Motor neuron (in vitro differentiated cells): ENCODE measurements around the gene PAQR9. TPM values are rescaled to one million over a fixed set of nuclear protein-coding genes. Genes with fewer than 3 reads are reported as not detected.

Experiments
- ATAC-seq, 8 experiments: fragments of 200-7000 bp; cut with Tn5 transposase; replicated peaks in 6 of 8; 2 replicates each; pipeline ENCODE4 v1.8.0; 2021; ENCODE audit warnings: mild to moderate bottlenecking in 8 of 8, moderate library complexity in 8 of 8
- H3K27ac ChIP-seq, 2 donors: fragments of 250-450 bp; sonication (Bioruptor Pico); 2 replicates each; pipeline ENCODE4 v1.9.0; 2021; ENCODE audit warnings: antibody characterized with exemption in 2 of 2, mild to moderate bottlenecking in 2 of 2, moderate library complexity in 1 of 2
- H3K4me1 ChIP-seq, 2 donors: fragments of 250-450 bp; sonication (Bioruptor Pico); replicated peaks in 1 of 2; 2 replicates each; pipeline ENCODE4 v1.6.1; 2021; ENCODE audit warnings: antibody characterized with exemption in 2 of 2, mild to moderate bottlenecking in 2 of 2, moderate library complexity in 1 of 2
- H3K4me3 ChIP-seq, 5 donors: fragments of 250-450 bp; sonication (Bioruptor Pico); 2 replicates each; pipeline ENCODE4 v1.9.0; 2021; ENCODE audit warnings: antibody characterized with exemption in 5 of 5, mild to moderate bottlenecking in 5 of 5, moderate library complexity in 4 of 5
- WGBS, 10 experiments: fragments of 450-650 bp; shearing (Covaris generic); methylation state at CpG; one replicate each; pipeline ENCODE4 v1.0.0; 2022; 5-methylcytosine and 5-hydroxymethylcytosine counted together
- in situ Hi-C, 9 experiments: fragments of 400-800 bp; cut with MboI; loops; one replicate each; pipeline ENCODE4 v1.15.0; 2021; ENCODE audit warnings: low sequenced_read_pairs in 9 of 9, low pct_unique_long_range_greater_than_20kb in 2 of 9; ENCODE audit not compliant: unreplicated experiment in 9 of 9
- total RNA-seq, 8 experiments: library from RNA; unstranded; fragments of 300-600 nt; gene quantifications; 2 replicates each; pipeline versions ENCODE4 v1.2.3 to v1.2.4, GENCODE V29; 2022

Gene PAQR9
- total RNA-seq, 8 experiments from 2014 or later, result 0.36 to 4.0 (median 2.0) TPM

GRCh38 chr3:142962175-142962519 lies 1.3 kb downstream of the PAQR9 start:
- 89 to 100% (median 100%) methylated on average over 1 to 11 of the region's 19 CpGs; no CpG with 5 or more reads in 5 of the 10 experiments for WGBS, 10 experiments
- no peak overlapping the region for H3K4me3 ChIP-seq
- H3K4me1 ChIP-seq, result peaks cover 2 to 4% of the 10 kb centered on the region in 2 donors
- in situ Hi-C loops, result no loop called here
- H3K27ac ChIP-seq, result no peak overlapping the region
- no peak for ATAC-seq

- ATAC-seq, result no peak
- WGBS, 10 experiments, result 22 to 100% (median 85%) methylated on average over 1 to 2 of the region's 2 CpGs; no CpG with 5 or more reads in 1 of the 10 experiments
- in situ Hi-C loops, result no loop called here
- H3K27ac ChIP-seq, result no peak overlapping the region
- H3K4me1 ChIP-seq, result peaks cover 2 to 4% of the 10 kb centered on the region in 2 donors
- H3K4me3 ChIP-seq, result no peak overlapping the region
These were observed 1.9 kb downstream of the PAQR9 start for GRCh38 chr3:142961539-142961938.

DNA sequence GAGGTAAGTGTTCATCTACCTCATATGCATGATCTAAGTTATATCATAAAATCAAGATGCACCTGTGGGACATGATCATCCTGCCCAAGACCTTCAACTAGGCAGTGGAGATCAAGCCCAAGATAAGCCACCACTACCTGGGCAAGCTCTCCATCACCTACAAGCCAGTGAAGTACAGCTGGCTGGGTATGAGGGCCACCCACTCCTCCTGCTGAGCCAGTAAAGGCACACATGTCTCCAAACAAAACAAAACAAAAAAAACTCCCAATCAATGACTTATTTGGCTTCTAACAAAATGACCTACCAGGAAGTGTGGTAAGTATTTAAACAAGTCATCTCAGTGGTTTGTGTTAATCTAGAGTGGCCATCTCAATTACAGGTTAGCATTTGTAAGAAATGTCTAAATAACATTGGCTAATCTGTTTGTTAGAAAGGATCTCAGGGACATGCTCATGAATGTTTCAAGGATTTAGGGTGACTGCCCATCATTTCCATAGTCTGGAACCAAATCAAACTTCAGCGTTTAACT lies 3.1 kb downstream of the PAQR9 start:
- 60 to 100% (median 100%) methylated on average over 1 of the region's 1 CpG; no CpG with 5 or more reads in 3 of the 10 experiments for WGBS, 10 experiments
- Histone ChIP-seq H3K4me3 (no peak overlapping the region), H3K27ac (no peak overlapping the region), H3K4me1 (peaks cover 2 to 4% of the 10 kb centered on the region in 2 donors)
- ATAC-seq, result no peak
- in situ Hi-C loops, result no loop called here

- WGBS, 10 experiments, result 0 to 91% (median 80%) methylated on average over 1 to 6 of the region's 6 CpGs; no CpG with 5 or more reads in 1 of the 10 experiments
- H3K4me3 ChIP-seq, result no peak overlapping the region
- in situ Hi-C loops, result no loop called here
- peak in 1 of 8 experiments; percentile 25 for ATAC-seq
- no peak overlapping the region for H3K27ac ChIP-seq
- no peaks in the 10 kb centered on the region for H3K4me1 ChIP-seq
These were observed 4.8 kb downstream of the PAQR9 start for GRCh38 chr3:142958707-142959106.

GRCh38 chr3:142953443-142953842 lies 10.0 kb downstream of the PAQR9 start:
- WGBS, 10 experiments, result 43 to 100% (median 100%) methylated on average over 1 to 2 of the region's 3 CpGs; no CpG with 5 or more reads in 5 of the 10 experiments

DNA sequence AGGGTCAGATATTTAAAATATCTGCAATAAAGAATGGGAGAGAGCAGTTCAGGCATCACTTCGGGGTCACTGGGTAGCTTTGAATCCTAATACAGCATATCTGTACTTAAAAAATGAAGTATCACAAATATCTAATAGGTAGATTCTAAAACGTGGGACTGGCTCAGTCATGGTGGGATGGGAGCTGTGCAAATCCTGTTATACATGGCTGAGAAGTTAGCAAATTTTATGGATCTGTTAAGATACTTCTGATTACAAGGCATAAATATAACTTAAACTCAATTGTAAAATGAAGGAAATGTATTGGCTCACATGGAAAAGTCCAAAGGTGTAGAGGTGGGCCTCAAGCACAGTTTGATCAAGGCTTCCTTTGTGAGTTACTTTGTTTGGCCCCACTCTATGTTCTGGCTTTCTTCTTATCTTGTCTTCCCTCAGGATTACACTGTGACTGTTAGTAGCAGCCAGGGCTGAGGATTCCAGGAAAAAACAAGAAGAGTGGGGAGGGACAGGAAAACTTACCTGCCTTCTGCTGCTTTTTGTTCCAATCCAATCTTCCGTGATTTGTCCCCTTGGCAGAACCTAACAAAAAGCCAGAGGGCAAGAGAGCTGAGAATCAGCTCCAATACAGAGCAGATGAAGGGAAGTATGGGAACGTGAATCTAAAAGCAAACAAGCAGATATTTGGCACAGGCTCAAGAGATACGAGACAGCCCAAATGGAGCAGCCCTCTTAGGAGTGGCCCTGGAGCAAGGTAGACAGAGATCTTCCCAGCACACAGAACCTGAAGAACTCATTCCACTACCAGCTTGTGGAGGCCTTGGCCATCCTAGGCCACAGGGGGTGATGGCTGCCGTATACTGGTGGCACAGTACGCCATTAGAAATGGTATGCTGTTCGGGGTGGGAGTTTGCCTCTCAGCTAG lies 10.9 kb downstream of the PAQR9 start:
- WGBS, 10 experiments, result 41 to 100% (median 89%) methylated on average over 2 to 7 of the region's 8 CpGs; no CpG with 5 or more reads in 1 of the 10 experiments
- no peak overlapping the region for H3K4me3 ChIP-seq
- no peak overlapping the region for H3K27ac ChIP-seq
- in situ Hi-C loops, result no loop called here
- H3K4me1 ChIP-seq, result no peaks in the 10 kb centered on the region
- ATAC-seq, result no peak

More at GRCh38 chr3:142953443-142953842, 10.0 kb downstream of the PAQR9 start:
- H3K4me1 ChIP-seq, result no peaks in the 10 kb centered on the region
- in situ Hi-C loops, result no loop called here
- H3K4me3 ChIP-seq, result no peak overlapping the region
- no peak overlapping the region for H3K27ac ChIP-seq
- ATAC-seq, result no peak

DNA sequence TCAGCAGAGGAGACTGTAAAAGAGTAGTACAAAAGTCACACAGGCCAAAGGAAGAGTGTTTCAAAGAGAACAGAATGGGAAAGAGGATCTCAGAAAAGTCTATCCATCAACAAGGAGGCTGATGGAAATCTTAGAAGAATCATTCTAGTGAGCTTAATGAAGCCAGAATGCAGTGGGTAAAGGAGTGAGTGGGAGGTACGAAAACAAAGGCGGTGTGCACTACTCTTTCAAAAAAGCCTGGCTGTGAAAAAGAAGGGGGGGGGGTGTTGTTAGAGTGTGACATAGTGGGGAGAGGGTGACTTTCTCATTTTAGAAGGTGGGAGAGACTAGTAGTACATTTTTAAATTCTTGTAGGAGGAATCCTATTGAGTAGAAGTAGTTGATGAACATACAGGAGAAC lies 11.7 kb downstream of the PAQR9 start:
- ATAC-seq, result no peak
- Histone ChIP-seq H3K27ac (no peak overlapping the region), H3K4me1 (no peaks in the 10 kb centered on the region), H3K4me3 (no peak overlapping the region)
- in situ Hi-C loops, result no loop called here
- 17 to 100% (median 73%) methylated on average over 1 to 2 of the region's 2 CpGs; no CpG with 5 or more reads in 4 of the 10 experiments for WGBS, 10 experiments

- no peaks in the 10 kb centered on the region for H3K4me1 ChIP-seq
- H3K4me3 ChIP-seq, result no peak overlapping the region
- 63 to 100% (median 91%) methylated on average over 1 of the region's 1 CpG; no CpG with 5 or more reads in 2 of the 10 experiments for WGBS, 10 experiments
- H3K27ac ChIP-seq, result no peak overlapping the region
- in situ Hi-C loops, result no loop called here
- no peak for ATAC-seq
These were observed 12.5 kb downstream of the PAQR9 start for GRCh38 chr3:142950972-142951371.

DNA sequence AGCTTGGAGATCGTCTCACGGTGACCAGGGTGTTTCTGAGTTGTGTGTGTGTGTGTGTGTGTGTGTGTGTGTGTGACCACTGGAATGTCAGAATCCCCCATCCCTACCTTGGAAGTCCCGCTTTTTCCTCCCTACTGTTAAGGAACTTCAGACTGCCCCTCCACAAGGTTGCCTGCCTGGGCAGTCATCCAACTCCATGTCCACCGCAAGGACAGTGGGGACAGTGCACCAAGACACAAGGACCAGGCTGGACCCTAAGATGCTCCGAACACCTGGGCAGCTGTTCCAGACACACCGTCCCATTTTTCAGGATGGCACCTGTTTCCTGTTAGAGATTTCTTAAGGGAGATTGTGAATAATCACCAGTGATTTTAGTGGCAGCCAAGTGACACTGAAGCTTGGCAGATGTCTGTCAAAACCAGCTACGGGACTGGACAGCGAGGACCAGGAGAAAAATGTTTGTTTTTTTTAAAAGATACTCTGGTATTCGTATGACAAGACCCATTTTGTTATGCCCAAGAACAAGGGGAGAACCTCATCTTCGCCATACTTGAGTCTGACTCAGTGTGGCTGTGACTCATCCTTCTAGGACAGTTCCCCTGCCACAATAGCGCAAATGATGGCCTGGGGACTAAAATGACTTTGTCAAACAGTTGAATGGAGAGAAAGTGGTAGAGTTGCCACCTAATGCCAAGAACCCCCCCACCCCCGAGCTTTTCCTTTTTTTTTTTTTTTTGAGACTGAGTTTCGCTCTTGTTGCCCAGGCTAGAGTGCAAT lies 15.5 kb downstream of the PAQR9 start:
- H3K4me1 ChIP-seq, result no peaks in the 10 kb centered on the region
- H3K4me3 ChIP-seq, result no peak overlapping the region
- WGBS, 10 experiments, result 30 to 100% (median 78%) methylated on average over 1 to 7 of the region's 13 CpGs; no CpG with 5 or more reads in 1 of the 10 experiments
- no peak for ATAC-seq
- in situ Hi-C loops, result no loop called here
- H3K27ac ChIP-seq, result no peak overlapping the region

DNA sequence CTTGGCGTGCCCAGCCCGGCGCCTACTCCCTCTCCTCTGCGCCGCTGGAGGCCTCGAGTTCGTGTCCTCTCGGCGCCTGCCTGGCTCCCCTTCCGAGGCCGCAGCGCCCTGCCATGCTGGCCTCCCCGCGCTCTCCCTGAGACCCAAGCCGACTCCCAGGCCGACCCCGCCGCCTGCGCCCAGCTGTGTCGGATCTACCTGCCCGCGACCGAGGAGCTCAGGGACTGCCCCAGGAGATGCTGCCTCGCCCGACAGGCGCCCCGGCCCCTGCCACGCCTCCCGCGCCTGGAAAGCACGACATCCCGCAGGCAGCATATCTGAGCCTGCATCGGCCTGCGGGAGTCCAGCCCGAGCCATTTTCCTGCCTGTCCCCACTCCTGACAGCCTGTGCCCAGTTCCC lies 16.1 kb downstream of the PAQR9 start:
- ATAC-seq, result no peak
- 14 to 93% (median 56%) methylated on average over 2 to 9 of the region's 35 CpGs; no CpG with 5 or more reads in 6 of the 10 experiments for WGBS, 10 experiments
- no peak overlapping the region for H3K4me3 ChIP-seq

GRCh38 chr3:142946861-142947260 lies 16.6 kb downstream of the PAQR9 start:
- WGBS, 10 experiments, result 77 to 85% (median 84%) methylated on average over 1 to 7 of the region's 8 CpGs; no CpG with 5 or more reads in 4 of the 10 experiments
- Histone ChIP-seq H3K27ac (no peak overlapping the region), H3K4me1 (no peaks in the 10 kb centered on the region), H3K4me3 (no peak overlapping the region)
- in situ Hi-C loops, result no loop called here
- no peak for ATAC-seq

More for the DNA sequence above, 16.1 kb downstream of the PAQR9 start:
- Histone ChIP-seq H3K27ac (no peak overlapping the region), H3K4me1 (no peaks in the 10 kb centered on the region)
- in situ Hi-C loops, result no loop called here

DNA sequence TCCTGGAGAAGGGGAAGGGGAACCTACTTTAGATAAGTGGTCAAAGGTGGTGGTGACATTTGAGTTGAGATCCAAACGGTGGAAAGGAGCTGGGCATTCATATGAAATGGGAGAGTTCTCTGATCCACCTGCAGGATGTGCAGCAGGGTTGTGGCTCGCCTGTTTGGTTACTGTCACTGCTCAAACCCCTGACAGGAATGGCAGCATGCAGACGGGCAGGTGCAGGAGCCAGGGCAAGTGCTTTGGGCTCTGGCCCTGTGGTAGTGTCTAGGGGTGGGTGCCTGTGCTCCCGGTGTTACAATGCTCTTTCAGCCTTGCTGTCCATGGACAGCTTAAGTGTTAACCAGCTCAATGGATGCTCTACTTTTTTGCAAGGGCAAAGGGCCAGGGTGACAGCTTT lies 18.5 kb downstream of the PAQR9 start:
- WGBS, 10 experiments, result 51 to 90% (median 59%) methylated on average over 1 to 3 of the region's 4 CpGs; no CpG with 5 or more reads in 6 of the 10 experiments
- H3K4me3 ChIP-seq, result no peak overlapping the region
- ATAC-seq, result no peak
- H3K4me1 ChIP-seq, result no peaks in the 10 kb centered on the region
- no peak overlapping the region for H3K27ac ChIP-seq
- in situ Hi-C loops, result no loop called here

GRCh38 chr3:142944342-142944741 lies 19.1 kb downstream of the PAQR9 start:
- H3K27ac ChIP-seq, result no peak overlapping the region
- in situ Hi-C loops, result no loop called here
- no peaks in the 10 kb centered on the region for H3K4me1 ChIP-seq
- WGBS, 10 experiments, result 52 to 80% (median 60%) methylated on average over 2 to 4 of the region's 4 CpGs
- ATAC-seq, result no peak
- no peak overlapping the region for H3K4me3 ChIP-seq
